ENCODE measurements around the gene INTS4. TPM values are rescaled to one million over a fixed set of nuclear protein-coding genes. Genes with fewer than 3 reads are reported as not detected.
A peak's percentile ranks its signal among the peaks of the same experiment; 100 is the strongest.
"Not testable (repeated sequence)": the region's sequence is repeated elsewhere in the genome, so short reads cannot be mapped to it uniquely, and the experiment has no call there.

The INTS4 gene
- total RNA-seq, 1 donor from 2014 or later = 35.9 TPM

DNA sequence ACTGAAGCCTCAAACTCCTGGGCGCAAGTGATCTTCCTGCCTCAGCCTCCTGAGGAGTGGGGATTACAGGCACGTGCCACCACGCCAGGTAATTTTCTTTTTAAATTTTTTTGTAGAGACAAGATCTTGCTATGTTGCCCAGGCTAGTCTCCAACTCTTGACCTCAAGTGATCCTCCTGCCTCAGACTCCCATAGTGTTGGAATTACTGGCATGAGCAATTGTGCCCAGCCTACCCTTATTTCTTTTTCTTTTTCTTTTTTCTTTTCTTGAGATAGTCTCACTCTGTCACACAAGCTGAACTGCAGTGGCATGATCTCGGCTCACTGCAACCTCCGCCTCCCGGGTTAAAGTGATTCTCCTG, 109.7 kb downstream of the INTS4 start:
- Histone ChIP-seq H3K27ac (no peak overlapping the region), H3K27me3 (no peaks in the 10 kb centered on the region), H3K9me3 (no peaks in the 10 kb centered on the region), H3K36me3 (peaks cover 26% of the 10 kb centered on the region), H3K4me1 (no peaks in the 10 kb centered on the region), H3K4me3 (no peak overlapping the region)
- intact Hi-C loops (cut with DNase I) = no loop called here
- ATAC-seq (no peak), DNase-seq (no peak)
- TF ChIP-seq, protein P1, sequence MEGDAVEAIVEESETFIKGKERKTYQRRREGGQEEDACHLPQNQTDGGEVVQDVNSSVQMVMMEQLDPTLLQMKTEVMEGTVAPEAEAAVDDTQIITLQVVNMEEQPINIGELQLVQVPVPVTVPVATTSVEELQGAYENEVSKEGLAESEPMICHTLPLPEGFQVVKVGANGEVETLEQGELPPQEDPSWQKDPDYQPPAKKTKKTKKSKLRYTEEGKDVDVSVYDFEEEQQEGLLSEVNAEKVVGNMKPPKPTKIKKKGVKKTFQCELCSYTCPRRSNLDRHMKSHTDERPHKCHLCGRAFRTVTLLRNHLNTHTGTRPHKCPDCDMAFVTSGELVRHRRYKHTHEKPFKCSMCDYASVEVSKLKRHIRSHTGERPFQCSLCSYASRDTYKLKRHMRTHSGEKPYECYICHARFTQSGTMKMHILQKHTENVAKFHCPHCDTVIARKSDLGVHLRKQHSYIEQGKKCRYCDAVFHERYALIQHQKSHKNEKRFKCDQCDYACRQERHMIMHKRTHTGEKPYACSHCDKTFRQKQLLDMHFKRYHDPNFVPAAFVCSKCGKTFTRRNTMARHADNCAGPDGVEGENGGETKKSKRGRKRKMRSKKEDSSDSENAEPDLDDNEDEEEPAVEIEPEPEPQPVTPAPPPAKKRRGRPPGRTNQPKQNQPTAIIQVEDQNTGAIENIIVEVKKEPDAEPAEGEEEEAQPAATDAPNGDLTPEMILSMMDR (IDR thresholded peaks at IDR 0.05) = no peak

DNA sequence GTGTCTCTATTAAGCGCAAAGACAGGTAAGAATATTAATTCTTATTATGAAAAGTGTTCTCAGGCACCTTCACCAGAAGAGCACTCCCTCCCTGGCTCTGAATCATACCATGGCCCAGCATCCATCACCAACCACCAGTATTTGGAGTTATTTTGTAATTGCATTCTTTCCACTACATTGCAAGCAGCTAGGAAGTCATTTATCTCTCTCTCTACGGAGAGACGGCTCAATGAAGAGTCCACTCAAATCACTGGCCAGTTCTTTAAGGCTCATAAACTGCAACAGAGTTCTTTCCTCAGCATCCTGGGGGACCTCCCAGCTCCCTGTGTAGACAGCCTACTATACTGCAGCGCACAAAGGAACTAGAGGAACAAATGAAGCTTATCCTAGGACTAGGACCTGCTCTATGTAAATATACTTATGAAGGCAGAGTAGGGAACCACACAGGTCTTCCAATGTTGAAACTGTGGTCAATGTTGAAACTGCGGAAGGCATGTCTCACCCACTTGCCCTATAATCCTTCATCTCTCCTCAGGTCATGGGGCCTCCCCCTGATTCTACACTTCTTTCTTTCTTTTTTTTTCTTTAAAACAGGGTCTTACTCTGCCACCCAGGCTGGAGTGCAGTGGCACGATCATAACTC, 110.2 kb downstream of the INTS4 start:
- no peak overlapping the region for H3K27ac ChIP-seq
- H3K36me3 ChIP-seq = peaks cover 22% of the 10 kb centered on the region
- TF ChIP-seq, protein P1 (IDR thresholded peaks at IDR 0.05) = no peak
- peaks cover 3% of the 10 kb centered on the region for H3K4me1 ChIP-seq
- intact Hi-C loops (cut with DNase I) = no loop called here
- DNase-seq (no peak), ATAC-seq (no peak)
- no peaks in the 10 kb centered on the region for H3K9me3 ChIP-seq
- no peak overlapping the region for H3K4me3 ChIP-seq
- H3K27me3 ChIP-seq = no peaks in the 10 kb centered on the region

DNA sequence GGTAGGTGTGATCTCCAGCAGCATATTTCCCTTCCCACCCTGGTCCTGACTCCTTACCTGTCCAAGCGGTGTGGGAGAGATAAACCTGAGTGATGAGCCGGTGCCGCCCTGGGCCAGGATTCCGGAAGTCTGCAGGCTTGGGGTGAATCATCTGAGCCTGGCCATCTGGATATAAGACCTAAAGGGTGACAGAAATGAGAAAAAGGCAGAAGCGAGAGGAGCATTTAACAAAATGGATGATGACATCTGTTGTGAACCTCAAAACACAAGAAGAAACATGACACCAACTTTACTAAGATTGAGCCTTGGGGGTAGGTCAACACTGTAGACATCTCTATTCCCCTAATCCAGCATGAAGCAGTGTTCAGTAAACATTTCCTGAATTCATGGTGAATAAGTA, 110.7 kb downstream of the INTS4 start:
- Histone ChIP-seq H3K9me3 (no peaks in the 10 kb centered on the region), H3K4me1 (peaks cover 8% of the 10 kb centered on the region), H3K27ac (no peak overlapping the region), H3K27me3 (no peaks in the 10 kb centered on the region), H3K4me3 (no peak overlapping the region), H3K36me3 (peaks cover 27% of the 10 kb centered on the region)
- TF ChIP-seq, protein P1 (IDR thresholded peaks at IDR 0.05) = no peak
- intact Hi-C loops (cut with DNase I) = no loop called here
- ATAC-seq = no peak
- DNase-seq = no peak

DNA sequence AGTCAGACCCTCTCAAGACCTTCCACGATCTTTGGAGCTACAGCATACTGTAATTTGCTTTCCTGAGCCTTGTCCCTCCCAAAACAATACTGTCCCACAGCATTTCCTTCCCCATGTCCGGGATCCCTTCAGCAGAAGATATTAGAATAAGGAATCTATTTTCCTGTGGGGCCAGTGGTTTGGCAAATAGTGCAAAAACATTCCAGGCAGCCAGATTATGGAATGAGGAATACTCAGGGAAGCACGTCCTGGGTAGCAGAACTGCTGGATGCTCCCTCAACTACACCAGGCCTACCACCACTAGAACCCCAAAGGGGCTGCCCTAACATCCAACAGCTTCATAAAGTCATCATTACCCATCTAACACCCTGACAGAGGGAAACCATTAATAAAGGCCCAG, 112.1 kb downstream of the INTS4 start:
- H3K27ac ChIP-seq = no peak overlapping the region
- TF ChIP-seq, protein P1 (IDR thresholded peaks at IDR 0.05) = no peak
- no peak overlapping the region for H3K4me3 ChIP-seq
- intact Hi-C loops (cut with DNase I) = no loop called here
- H3K36me3 ChIP-seq = peaks cover 38% of the 10 kb centered on the region
- DNase-seq (no peak), ATAC-seq (no peak)
- H3K27me3 ChIP-seq = no peaks in the 10 kb centered on the region
- no peaks in the 10 kb centered on the region for H3K9me3 ChIP-seq
- peaks cover 12% of the 10 kb centered on the region for H3K4me1 ChIP-seq

DNA sequence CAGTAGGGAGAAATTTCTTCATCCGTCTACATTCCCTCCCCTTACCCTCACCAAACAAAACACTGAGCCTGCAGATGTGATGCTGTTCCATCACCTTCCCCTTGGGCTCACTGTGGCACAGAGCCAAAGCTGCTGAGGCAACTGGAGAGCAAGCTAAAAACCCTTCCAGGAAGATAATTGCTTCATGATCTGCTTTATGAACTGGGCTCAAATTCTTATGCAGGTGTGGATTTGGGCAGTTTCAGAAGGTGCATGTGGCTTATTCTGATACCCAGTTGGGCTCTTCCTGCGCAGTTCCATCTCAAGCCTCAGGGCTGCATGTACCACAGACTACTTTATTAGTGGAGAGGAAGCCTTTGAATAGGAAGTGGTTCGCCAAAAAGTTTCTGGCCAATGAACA, 115.2 kb downstream of the INTS4 start:
- Histone ChIP-seq H3K9me3 (no peaks in the 10 kb centered on the region), H3K36me3 (peaks cover 59% of the 10 kb centered on the region), H3K4me1 (peaks cover 12% of the 10 kb centered on the region), H3K27ac (no peak overlapping the region), H3K27me3 (no peaks in the 10 kb centered on the region), H3K4me3 (no peak overlapping the region)
- intact Hi-C loops (cut with DNase I) = no loop called here
- TF ChIP-seq, protein P1 (IDR thresholded peaks at IDR 0.05) = no peak
- no peak for ATAC-seq
- DNase-seq = no peak

DNA sequence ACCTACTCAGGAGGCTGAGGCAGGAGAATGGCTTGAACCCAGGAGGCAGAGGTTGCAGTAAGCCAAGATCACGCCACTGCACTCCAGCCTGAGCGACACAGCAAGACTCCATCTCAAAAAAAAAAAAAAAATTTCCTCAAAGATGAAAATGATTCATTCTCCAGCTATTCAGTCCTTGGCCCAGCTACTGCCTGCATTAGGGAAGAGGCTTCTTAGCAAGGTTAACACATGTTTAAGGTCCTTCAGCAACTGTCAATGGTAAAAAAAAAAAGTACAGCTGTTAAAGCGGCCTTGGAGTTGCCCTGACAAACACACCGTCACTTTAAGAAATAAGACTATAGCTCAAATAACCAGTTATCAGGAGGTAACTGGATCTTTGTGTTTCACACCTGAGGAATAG, 116.2 kb downstream of the INTS4 start:
- intact Hi-C loops (cut with DNase I); H3K4me3 ChIP-seq; H3K27me3 ChIP-seq; DNase-seq; H3K9me3 ChIP-seq; H3K27ac ChIP-seq: not testable (repeated sequence)
- peak; percentile 19 for ATAC-seq
- Histone ChIP-seq H3K36me3 (peaks cover 59% of the 10 kb centered on the region), H3K4me1 (peaks cover 12% of the 10 kb centered on the region)
